Stimulated activated CD4-positive, alpha-beta T cell treated with anti-CD3 and anti-CD28 coated beads, TNF-alpha, amount 100 ng/mL, for 4 hours (primary cell): ENCODE measurements around the gene CAMKMT.

ENCODE experiments used
- DNase-seq, 3 experiments: peaks; one replicate each; pipeline ENCODE4 v3.0.0-alpha.2; 2020; ENCODE audit warnings: low read depth in 3 of 3

The CAMKMT gene

DNA sequence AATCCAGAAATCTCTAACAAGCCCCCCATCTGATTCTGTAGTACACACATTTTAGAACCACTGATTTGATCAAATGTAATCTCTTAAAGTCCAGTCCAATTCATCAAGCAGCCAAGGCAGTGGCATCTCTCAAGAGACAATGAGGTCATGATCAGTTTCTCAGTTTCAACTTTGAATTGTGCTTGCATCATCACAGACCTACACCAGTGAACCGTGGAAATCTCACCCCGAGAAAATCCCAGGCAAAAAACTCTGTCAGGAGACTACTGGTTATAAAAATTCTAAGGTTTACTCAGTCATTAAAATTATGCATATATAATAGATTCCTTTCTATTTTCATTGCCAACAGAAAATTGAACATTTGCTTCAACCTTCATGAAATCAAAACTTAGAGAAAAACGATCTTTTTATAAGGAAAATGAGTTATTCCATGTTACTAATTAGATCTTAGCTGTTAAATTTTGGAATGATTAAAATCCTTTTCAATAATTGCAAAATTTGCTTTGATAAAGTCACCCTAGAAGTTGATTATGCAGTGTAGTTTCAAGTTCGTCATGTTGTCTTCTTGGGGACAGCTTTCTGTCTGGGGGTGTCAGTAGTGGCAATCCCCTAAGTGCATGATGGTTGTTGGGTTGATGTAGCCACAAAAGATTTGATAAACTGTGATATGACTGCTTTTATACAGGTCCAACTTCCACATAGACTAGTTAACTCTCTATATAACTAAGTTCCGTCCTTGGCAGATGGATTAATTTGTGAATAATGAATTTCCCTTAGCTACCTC lies 235.0 kb downstream of the CAMKMT start:
- no peak for DNase-seq

GRCh38 chr2:44598330-44599119 lies 236.8 kb downstream of the CAMKMT start:
- no peak for DNase-seq

DNA sequence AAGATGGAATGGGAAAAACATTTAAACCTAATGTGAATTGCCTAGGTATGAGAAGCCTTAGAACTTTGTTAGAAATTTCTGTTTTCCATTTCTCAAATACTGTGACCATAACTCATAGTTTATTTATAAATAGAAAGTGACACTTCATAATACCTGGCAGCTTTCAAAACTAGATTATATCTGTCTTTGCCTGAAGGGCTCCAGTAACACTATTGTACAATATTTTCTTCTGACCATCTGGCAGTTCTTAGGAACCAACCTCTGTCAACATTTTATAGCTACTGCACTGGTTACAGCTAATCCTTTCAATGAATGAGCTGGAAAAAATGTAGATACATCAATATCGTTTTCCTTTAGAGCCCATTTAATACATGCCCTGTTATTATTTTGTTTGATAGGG lies 237.4 kb downstream of the CAMKMT start:
- no peak for DNase-seq

- no peak for DNase-seq
Observed at GRCh38 chr2:44602446-44602845, 240.7 kb downstream of the CAMKMT start.

GRCh38 chr2:44605511-44605910 lies 243.8 kb downstream of the CAMKMT start:
- DNase-seq: no peak

- no peak for DNase-seq
Observed at GRCh38 chr2:44612276-44612675, 250.5 kb downstream of the CAMKMT start.

- no peak for DNase-seq
Observed at GRCh38 chr2:44614940-44615339, 253.2 kb downstream of the CAMKMT start.

- DNase-seq: no peak
Observed at GRCh38 chr2:44615950-44616518, 254.3 kb downstream of the CAMKMT start.

DNA sequence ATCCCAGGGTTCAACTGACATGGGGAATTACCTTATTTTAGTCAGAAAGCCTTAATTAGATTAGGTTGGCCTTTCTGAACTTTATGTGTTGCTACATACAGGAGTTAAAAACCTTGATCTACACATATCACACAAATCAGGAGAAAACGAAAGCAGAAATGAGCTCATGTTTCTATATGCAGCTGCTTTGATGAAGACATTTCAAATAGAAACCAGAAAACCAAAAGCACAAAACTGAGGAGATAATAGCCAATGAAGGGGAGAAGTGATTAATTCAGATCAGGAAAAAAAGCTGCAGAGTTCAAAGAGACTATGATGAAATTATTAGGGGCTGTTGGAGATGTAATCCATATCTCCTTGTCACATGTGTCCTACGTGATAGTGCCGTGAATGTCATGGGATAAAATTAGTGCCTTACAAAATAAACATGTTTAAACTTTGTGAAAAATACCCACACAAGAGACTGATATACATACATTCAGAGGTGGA lies 255.0 kb downstream of the CAMKMT start:
- DNase-seq: no peak

GRCh38 chr2:44618251-44619023 lies 256.7 kb downstream of the CAMKMT start:
- DNase-seq: no peak

DNA sequence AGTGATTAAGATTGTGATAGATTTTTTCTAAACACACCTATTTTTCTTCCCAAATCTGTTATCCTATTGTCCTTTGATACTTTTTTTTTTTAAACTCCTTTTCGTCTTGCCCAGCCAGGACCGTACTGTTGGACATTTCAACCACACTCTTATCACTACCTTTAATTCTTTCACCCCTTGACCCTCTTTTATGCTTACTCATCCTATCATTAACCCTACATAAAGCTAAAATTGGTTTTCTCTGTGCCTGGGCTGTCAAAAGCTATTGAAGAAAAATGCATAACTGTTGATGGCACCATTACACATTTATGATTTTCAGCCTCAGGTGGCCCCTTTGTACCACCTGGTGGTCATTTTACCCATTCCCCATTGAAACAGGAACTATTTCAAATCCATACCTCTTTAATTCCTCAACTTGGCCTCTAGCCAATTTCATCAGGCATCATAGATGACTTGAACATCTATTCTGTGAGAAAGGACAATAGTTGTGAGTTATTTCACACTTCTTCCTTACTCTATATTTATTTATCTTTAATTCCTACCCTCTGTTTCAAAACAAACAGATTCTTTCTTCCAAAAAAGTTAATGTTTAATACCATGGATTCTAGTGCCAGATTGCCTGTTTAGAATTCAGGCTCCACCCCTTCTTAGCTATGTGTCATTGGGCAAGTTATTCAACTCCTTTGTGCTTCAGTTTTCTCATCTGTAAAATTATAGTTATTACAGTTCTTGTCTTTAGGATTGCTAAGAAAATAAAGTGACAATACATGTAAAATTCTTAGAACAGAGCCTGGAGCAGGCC lies 258.6 kb downstream of the CAMKMT start:
- DNase-seq: no peak

DNA sequence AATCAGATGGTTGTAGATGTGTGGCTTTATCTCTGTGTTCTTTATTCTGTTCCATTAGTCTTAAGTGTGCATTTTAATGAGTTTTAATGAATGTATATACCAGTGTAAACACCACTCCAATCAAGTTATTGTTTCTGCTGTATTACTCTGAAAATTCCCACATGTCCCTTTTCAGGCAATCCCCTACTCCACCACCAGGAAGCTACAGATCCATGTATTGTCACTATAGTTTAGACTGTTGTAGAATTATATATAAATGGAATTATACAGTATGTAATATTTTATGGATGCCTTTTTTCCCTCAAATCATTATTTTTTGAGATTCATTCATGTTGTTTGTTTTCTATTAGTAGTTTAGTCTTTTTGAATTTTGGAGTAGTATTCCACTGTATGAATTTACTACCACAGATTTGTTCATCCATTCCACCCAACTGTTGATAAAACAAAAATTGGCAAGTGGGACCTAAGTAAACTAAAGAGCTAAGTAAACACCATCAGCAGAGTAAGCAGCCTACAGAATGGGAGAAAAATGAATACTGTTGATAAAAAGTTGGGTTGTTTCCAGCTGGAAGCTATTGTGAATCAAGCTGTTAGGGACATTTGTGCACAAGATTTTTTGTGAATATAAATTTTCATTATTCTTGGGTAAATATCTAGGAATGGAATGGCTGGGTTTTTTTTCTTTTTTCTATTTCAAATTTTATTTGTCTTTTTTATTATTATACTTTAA lies 262.0 kb downstream of the CAMKMT start:
- DNase-seq: no peak

GRCh38 chr2:44628297-44628696 lies 266.6 kb downstream of the CAMKMT start:
- no peak for DNase-seq

DNA sequence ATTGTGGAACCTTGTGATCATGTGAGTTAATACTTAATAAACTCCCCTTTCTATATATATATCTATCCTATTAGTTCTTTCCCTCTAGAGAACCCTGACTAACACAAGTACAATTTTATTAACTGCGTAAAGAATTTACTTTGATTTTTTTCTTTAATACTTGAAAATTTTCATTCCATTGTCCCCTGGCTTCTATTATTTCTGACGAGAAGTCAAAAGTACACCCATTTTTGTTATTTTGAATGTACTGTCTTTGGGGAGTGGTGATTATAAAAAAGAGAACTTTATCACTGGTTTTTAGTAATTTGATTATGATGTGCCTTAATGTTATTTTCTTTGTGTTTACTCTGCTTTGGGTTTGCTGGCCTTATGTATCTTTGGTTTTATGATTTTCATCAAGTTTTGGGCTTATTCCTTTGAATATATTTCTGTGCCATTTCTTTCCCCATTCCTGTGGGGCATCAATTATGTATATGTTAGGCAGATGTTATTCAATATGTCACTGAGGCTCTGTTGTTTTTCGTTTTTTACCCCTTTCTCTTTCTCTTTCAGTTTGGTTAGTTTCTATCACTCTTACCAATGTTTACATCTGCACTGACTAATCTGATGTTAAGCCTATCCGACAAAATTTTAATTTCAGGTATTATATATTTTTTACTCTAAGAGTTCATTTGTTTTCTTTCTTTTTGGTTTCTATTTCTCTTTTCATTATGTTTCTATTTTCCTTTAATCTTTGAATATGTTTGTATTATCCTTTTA lies 271.4 kb downstream of the CAMKMT start:
- DNase-seq: no peak

- DNase-seq: no peak
Observed at GRCh38 chr2:44635725-44636124, 274.0 kb downstream of the CAMKMT start.

DNA sequence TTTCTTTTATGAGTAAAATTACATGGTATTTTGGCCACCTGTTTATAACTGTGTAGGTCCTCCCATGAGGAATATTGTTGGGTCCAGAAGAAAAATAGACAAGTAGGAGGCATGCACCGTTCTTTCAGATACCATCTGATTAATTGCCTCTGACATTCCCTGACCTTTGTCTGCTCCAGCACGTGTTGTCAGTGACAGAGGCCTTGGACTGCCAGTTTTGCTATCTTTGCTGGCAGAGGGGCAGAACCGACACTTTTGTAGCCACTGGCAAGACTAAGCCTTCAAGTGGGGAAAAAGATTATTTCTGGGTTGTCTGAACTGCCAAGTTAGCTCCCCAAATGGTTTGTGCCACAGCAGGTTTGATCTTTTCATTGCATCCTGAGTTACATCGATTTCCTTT lies 276.9 kb downstream of the CAMKMT start:
- no peak for DNase-seq

DNA sequence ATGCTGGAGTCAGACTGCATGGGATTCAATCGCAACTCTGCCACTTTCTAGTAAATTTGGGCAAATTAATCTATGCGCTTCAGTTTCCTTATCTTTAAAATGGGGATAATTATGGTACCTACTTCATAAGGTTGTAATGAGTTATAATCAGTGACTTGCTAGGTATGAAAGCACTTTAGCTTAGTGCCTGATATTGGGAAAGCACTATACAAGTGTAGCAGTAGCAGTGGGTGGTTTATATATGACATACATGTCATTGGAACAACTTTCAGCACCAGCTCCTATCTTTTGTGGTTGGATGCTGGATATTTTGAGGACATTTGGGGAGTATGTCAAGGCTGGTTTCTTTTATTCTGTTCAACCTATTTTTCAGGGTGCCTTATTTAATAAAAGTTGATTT lies 277.7 kb downstream of the CAMKMT start:
- no peak for DNase-seq

DNA sequence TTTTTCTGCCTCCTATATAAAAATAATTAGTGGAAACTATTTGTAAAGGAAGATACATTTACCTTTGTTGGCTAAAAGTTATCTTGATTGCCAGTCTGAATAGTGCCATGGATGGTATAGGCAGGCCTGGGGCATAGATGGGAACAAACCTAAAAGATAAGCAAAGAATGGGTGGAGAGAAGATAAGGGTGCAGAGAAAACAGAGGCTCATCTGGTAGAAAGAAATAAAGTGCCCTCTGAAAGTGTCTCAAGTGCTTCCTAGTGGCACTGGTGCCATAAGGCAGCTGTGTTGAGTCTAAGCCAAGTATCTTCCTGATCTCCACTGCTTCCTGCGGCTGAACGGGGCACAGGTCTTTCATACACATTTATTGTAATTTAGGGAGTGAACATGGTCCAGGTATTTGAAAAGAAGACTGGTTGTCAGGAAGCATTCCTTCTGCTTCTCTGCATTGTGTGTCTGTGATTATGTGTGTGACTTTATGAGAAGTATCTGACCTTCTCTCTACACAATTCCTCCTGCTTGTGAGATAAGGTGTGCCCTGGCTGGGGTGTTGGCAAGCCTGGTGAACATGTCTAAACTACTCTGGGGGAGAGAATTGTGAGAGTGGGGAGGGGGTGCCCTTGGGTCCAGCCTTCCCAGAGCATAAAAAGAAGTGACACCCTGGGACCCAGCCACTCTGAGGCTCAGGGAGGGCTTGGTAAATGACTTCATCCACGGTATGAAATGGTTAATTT lies 280.5 kb downstream of the CAMKMT start:
- DNase-seq: no peak

- no peak for DNase-seq
Observed at GRCh38 chr2:44645937-44646336, 284.2 kb downstream of the CAMKMT start.
